GM23338 (cell line): ENCODE results near the gene OXCT1.

Source experiments
- CTCF ChIP-seq, 2 experiments: fragments of 200-600 bp in 1 of 2; sonication (generic) in 1 of 2; conservative IDR thresholded peaks; 2 replicates each; pipeline versions ENCODE4 v1.5.1 to v1.6.1; 2016 to 2017; ENCODE audit warnings: antibody characterized with exemption in 2 of 2, low read depth in 2 of 2, mild to moderate bottlenecking in 2 of 2, moderate library complexity in 1 of 2
- EZH2phosphoT487 ChIP-seq: fragments of 200-600 bp; sonication (generic); IDR thresholded peaks from one replicate; pipeline ENCODE4 v1.8.1; 2018; ENCODE audit warnings: antibody characterized with exemption; ENCODE audit not compliant: unreplicated experiment
- REST ChIP-seq: IDR thresholded peaks from one replicate; pipeline ENCODE4 v1.6.1; 2018; ENCODE audit warnings: antibody characterized with exemption; ENCODE audit not compliant: unreplicated experiment

GRCh38 chr5:41772785-41773442 lies 97.3 kb downstream of the OXCT1 start:
- TF ChIP-seq CTCF (conservative IDR thresholded peaks at IDR 0.05; ENCODE audit: low read depth in 2 of 2) (no peak), EZH2phosphoT487 (no peak), REST (no peak)
